Chondrocyte (in vitro differentiated cells): ENCODE measurements around the gene SMLR1. TPM values are rescaled to one million over a fixed set of nuclear protein-coding genes. Genes with fewer than 3 reads are reported as not detected.
"Not testable (repeated sequence)": the region's sequence is repeated elsewhere in the genome, so short reads cannot be mapped to it uniquely, and the experiment has no call there.

Experiments used
- DNase-seq: peaks from one replicate; pipeline ENCODE4 v3.0.0; 2021; ENCODE audit warnings: mixed read lengths, low spot score
- H3K27ac Mint-ChIP-seq: one replicate; pipeline ENCODE4 v1.8.0; 2021; ENCODE audit warnings: mild to moderate bottlenecking, moderate library complexity, mixed read lengths; ENCODE audit not compliant: unreplicated experiment
- H3K27me3 Mint-ChIP-seq: 2 replicates; pipeline ENCODE4 v1.8.0; 2021; ENCODE audit warnings: low read depth, mixed read lengths
- H3K36me3 Mint-ChIP-seq: 2 replicates; pipeline ENCODE4 v1.8.0; 2021; ENCODE audit warnings: low read depth, mixed read lengths
- H3K4me1 Mint-ChIP-seq: 2 replicates; pipeline ENCODE4 v1.8.0; 2021; ENCODE audit warnings: low read depth, mild to moderate bottlenecking, mixed read lengths
- H3K4me3 Mint-ChIP-seq: one replicate; pipeline ENCODE4 v1.8.0; 2021; ENCODE audit warnings: mild to moderate bottlenecking, moderate library complexity, mixed read lengths; ENCODE audit not compliant: unreplicated experiment
- H3K9me3 Mint-ChIP-seq: 2 replicates; pipeline ENCODE4 v1.8.0; 2021; ENCODE audit warnings: low read depth, mixed read lengths
- CTCF ChIP-seq: fragments of 200-600 bp; sonication (generic); IDR thresholded peaks from 2 replicates; pipeline ENCODE4 v1.5.0; 2021; ENCODE audit warnings: antibody characterized with exemption, mild to moderate bottlenecking, moderate library complexity
- total RNA-seq: library from RNA; stranded (reverse); gene quantifications from 3 replicates; pipeline ENCODE4 v1.2.1, GENCODE V29; 2021

Gene SMLR1
- total RNA-seq, 1 donor from 2014 or later = not detected

GRCh38 chr6:130796313-130796905 lies 30.8 kb upstream of the SMLR1 start:
- no peak overlapping the region for H3K4me3 Mint-ChIP-seq
- peaks cover 7% of the 10 kb centered on the region for H3K36me3 Mint-ChIP-seq
- peak overlapping the region; percentile 10 for H3K27ac Mint-ChIP-seq
- peaks cover 20% of the 10 kb centered on the region for H3K4me1 Mint-ChIP-seq
- H3K27me3 Mint-ChIP-seq = no peaks in the 10 kb centered on the region
- H3K9me3 Mint-ChIP-seq = peaks cover 17% of the 10 kb centered on the region
- TF ChIP-seq CTCF = no peak
- DNase-seq = no peak

- Mint-ChIP-seq H3K27ac (no peak overlapping the region), H3K4me3 (no peak overlapping the region), H3K36me3 (peaks cover 7% of the 10 kb centered on the region), H3K27me3 (no peaks in the 10 kb centered on the region), H3K4me1 (peaks cover 20% of the 10 kb centered on the region), H3K9me3 (peaks cover 17% of the 10 kb centered on the region)
- TF ChIP-seq CTCF = no peak
- no peak for DNase-seq
Observed at GRCh38 chr6:130797061-130797460, 30.1 kb upstream of the SMLR1 start.

GRCh38 chr6:130801368-130801767 lies 25.8 kb upstream of the SMLR1 start:
- not testable (repeated sequence) for H3K27ac Mint-ChIP-seq, H3K4me3 Mint-ChIP-seq, DNase-seq, H3K27me3 Mint-ChIP-seq, H3K36me3 Mint-ChIP-seq
- peaks cover 17% of the 10 kb centered on the region for H3K9me3 Mint-ChIP-seq
- H3K4me1 Mint-ChIP-seq = peaks cover 14% of the 10 kb centered on the region

GRCh38 chr6:130810307-130811030 lies 16.7 kb upstream of the SMLR1 start:
- Mint-ChIP-seq H3K9me3 (peaks cover 2% of the 10 kb centered on the region), H3K4me3 (no peak overlapping the region), H3K36me3 (no peaks in the 10 kb centered on the region), H3K27ac (no peak overlapping the region), H3K27me3 (no peaks in the 10 kb centered on the region), H3K4me1 (peaks cover 16% of the 10 kb centered on the region)
- no peak for DNase-seq
- TF ChIP-seq CTCF = no peak

- Mint-ChIP-seq H3K4me1 (peaks cover 14% of the 10 kb centered on the region), H3K27me3 (no peaks in the 10 kb centered on the region), H3K27ac (no peak overlapping the region), H3K9me3 (peaks cover 2% of the 10 kb centered on the region), H3K4me3 (no peak overlapping the region), H3K36me3 (no peaks in the 10 kb centered on the region)
- no peak for TF ChIP-seq CTCF
- no peak for DNase-seq
Observed at GRCh38 chr6:130811932-130812331, 15.3 kb upstream of the SMLR1 start.

GRCh38 chr6:130814506-130814905 lies 12.7 kb upstream of the SMLR1 start:
- peaks cover 25% of the 10 kb centered on the region for H3K9me3 Mint-ChIP-seq
- H3K27me3 Mint-ChIP-seq = no peaks in the 10 kb centered on the region

More at GRCh38 chr6:130814506-130814905, 12.7 kb upstream of the SMLR1 start:
- Mint-ChIP-seq H3K36me3 (peaks cover 7% of the 10 kb centered on the region), H3K27ac (no peak overlapping the region), H3K4me3 (no peak overlapping the region), H3K4me1 (peaks cover 12% of the 10 kb centered on the region)
- no peak for DNase-seq
- no peak for TF ChIP-seq CTCF
